Right atrium auricular region (tissue), 2 donors: ENCODE data around the gene VSTM2L. TPM values are rescaled to one million over a fixed set of nuclear protein-coding genes. Genes with fewer than 3 reads are reported as not detected.

Source experiments
- DNase-seq: peaks from one replicate; pipeline ENCODE4 v3.0.0-alpha.2; 2019; ENCODE audit warnings: low spot score
- H3K27ac ChIP-seq, 2 donors: fragments of 200-600 bp; sonication (generic); 1 replicate in 1 of 2; 2 replicates in 1 of 2; pipeline ENCODE4 v1.5.1; 2016 to 2019
- H3K27me3 ChIP-seq, 2 donors: fragments of 200-600 bp; sonication (generic); one replicate each; pipeline versions ENCODE4 v1.5.1 to v1.6.0; 2017 to 2019
- H3K36me3 ChIP-seq: fragments of 200-600 bp; sonication (generic); one replicate; pipeline ENCODE4 v1.5.1; 2016
- H3K4me1 ChIP-seq, 2 donors: fragments of 200-600 bp; sonication (generic); one replicate each; pipeline versions ENCODE4 v1.5.1 to v1.6.0; 2017 to 2019
- H3K4me3 ChIP-seq, 2 donors: fragments of 200-600 bp; sonication (generic); 1 replicate in 1 of 2; 2 replicates in 1 of 2; pipeline ENCODE4 v1.5.1; 2017 to 2019; ENCODE audit warnings: mild to moderate bottlenecking in 1 of 2, moderate library complexity in 1 of 2
- H3K9me3 ChIP-seq, 2 donors: fragments of 200-600 bp; sonication (generic); one replicate each; pipeline ENCODE4 v1.5.1; 2019
- CTCF ChIP-seq, 2 donors: fragments of 200-600 bp; sonication (generic); IDR thresholded peaks; one replicate each; pipeline ENCODE4 v1.5.1; 2019; ENCODE audit warnings: antibody characterized with exemption in 2 of 2
- total RNA-seq, 2 donors: library from RNA; depleted of rRNA; stranded (reverse); fragments of >200 nt; gene quantifications; one replicate each; pipeline ENCODE4 v1.1.0, GENCODE V29; 2016

Gene VSTM2L
- total RNA-seq, 2 donors from 2014 or later = 97.4 to 303 TPM

DNA sequence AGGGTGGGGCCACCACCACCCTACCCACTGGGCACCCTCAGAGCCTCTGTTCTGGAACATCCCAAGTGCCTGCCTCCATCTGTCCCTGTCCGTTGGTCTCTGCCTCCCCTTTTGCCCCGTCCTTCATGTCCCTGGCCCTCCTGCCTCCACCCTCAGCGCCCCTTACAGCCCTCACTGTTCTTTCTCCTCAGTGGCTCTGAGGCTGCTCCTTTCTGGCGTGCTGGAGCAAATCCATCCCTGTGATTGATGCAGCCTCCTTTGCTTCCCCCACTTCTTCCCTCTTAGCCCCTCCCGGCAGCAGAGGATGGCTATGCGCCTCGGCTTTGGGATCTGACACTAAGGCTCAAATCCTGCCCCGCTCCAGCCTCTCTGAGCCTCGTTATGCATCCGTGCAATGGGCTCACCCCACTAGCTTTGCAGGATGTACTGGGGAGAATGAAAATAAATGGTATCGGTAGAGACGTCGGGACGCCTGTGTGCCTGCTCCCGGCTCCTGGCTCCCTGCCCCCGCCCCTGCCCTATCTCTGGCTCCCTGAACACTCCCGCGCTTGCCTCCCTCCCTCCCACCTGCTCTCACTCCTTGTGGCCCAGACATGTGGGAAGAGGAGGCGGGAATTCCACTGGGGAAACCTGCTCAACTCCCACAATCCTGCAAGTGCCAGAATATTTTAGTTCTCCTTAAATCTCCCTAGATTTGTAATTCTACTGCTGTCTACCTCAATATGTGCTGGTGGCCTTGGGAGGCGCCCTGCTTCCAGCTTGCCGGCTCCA is 13.1 kb downstream of the VSTM2L start:
- Histone ChIP-seq H3K4me3 (no peak overlapping the region), H3K36me3 (no peaks in the 10 kb centered on the region), H3K4me1 (peaks cover 0 to 72% of the 10 kb centered on the region in 2 donors), H3K9me3 (no peaks in the 10 kb centered on the region), H3K27ac (peak overlapping the region; percentile 68 to 74), H3K27me3 (no peaks in the 10 kb centered on the region)
- DNase-seq = no peak
- TF ChIP-seq CTCF (IDR thresholded peaks at IDR 0.05) = no peak

- Histone ChIP-seq H3K27ac (no peak overlapping the region), H3K9me3 (no peaks in the 10 kb centered on the region), H3K27me3 (no peaks in the 10 kb centered on the region), H3K4me3 (no peak overlapping the region), H3K4me1 (peaks cover 0 to 58% of the 10 kb centered on the region in 2 donors), H3K36me3 (no peaks in the 10 kb centered on the region)
- no peak for DNase-seq
- TF ChIP-seq CTCF (IDR thresholded peaks at IDR 0.05) = no peak
Measured at GRCh38 chr20:37917461-37917860, 14.5 kb downstream of the VSTM2L start.

DNA sequence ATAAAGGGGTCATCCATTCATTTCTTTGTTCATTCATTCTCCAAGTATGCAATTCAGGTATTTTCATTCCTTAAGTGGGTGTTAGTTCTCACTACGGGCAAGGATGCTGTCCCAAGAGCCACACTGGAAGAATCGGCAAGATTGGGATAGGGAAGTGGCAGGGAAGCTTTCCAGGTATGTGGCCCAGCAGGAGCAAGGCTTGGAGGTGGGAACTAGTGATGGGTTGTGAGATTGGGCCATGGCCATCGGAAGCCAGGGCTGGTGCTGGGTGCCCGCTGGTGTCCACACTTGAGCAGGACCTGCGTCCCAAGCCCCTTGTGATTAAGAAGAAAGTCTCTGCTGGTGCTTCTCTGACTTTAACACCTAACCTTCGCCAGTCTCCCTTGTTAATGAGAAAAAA is 15.1 kb downstream of the VSTM2L start:
- no peaks in the 10 kb centered on the region for H3K9me3 ChIP-seq
- no peaks in the 10 kb centered on the region for H3K36me3 ChIP-seq
- H3K27ac ChIP-seq = no peak overlapping the region
- DNase-seq = no peak
- no peak overlapping the region for H3K4me3 ChIP-seq
- no peak for TF ChIP-seq CTCF (IDR thresholded peaks at IDR 0.05)
- no peaks in the 10 kb centered on the region for H3K27me3 ChIP-seq
- peaks cover 0 to 53% of the 10 kb centered on the region in 2 donors for H3K4me1 ChIP-seq

- Histone ChIP-seq H3K36me3 (no peaks in the 10 kb centered on the region), H3K27me3 (no peaks in the 10 kb centered on the region), H3K9me3 (no peaks in the 10 kb centered on the region), H3K4me3 (no peak overlapping the region), H3K27ac (peak overlapping the region in 1 of 2 donors; percentile 23), H3K4me1 (peaks cover 0 to 39% of the 10 kb centered on the region in 2 donors)
- DNase-seq = no peak
- TF ChIP-seq CTCF (IDR thresholded peaks at IDR 0.05) = no peak
Measured at GRCh38 chr20:37919389-37920040, 16.6 kb downstream of the VSTM2L start.

- Histone ChIP-seq H3K36me3 (no peaks in the 10 kb centered on the region), H3K27ac (no peak overlapping the region), H3K9me3 (no peaks in the 10 kb centered on the region), H3K27me3 (no peaks in the 10 kb centered on the region), H3K4me3 (no peak overlapping the region), H3K4me1 (peaks cover 0 to 31% of the 10 kb centered on the region in 2 donors)
- TF ChIP-seq CTCF (IDR thresholded peaks at IDR 0.05) = no peak
- no peak for DNase-seq
Measured at GRCh38 chr20:37920270-37920669, 17.3 kb downstream of the VSTM2L start.
